K562 (cell line): ENCODE data around the gene CTBS. TPM values are rescaled to one million over a fixed set of nuclear protein-coding genes. Genes with fewer than 3 reads are reported as not detected.

Source experiments
- AFF1 ChIP-seq, 2 experiments: fragments of 450-650 bp; IDR thresholded peaks; 2 replicates each; pipeline ENCODE4 v1.6.1; 2018; ENCODE audit warnings: mild to moderate bottlenecking in 2 of 2, low read depth in 1 of 2; ENCODE audit not compliant: partially characterized antibody in 2 of 2
- ARID2 ChIP-seq: fragments of 450-650 bp; IDR thresholded peaks from 2 replicates; pipeline ENCODE4 v1.6.1; 2017; ENCODE audit warnings: antibody characterized with exemption, mild to moderate bottlenecking
- CREB3 ChIP-seq: fragments of 450-650 bp; conservative IDR thresholded peaks from 2 replicates; pipeline ENCODE4 v1.6.1; 2016; ENCODE audit warnings: missing genetic modification characterization, low read depth, mild to moderate bottlenecking, missing compliant biosample characterization, moderate library complexity
- DPF2 ChIP-seq: fragments of 450-650 bp; IDR thresholded peaks from 2 replicates; pipeline ENCODE4 v1.6.1; 2016
- ELF2 ChIP-seq: fragments of 250-450 bp; sonication (Bioruptor Pico); IDR thresholded peaks from 2 replicates; pipeline ENCODE4 v1.5.0; 2021; ENCODE audit warnings: mild to moderate bottlenecking
- HDAC1 ChIP-seq, 2 experiments: fragments of 450-650 bp; IDR thresholded peaks; 2 replicates each; pipeline ENCODE4 v1.6.1; 2016 to 2017; ENCODE audit warnings: inconsistent platforms in 1 of 2, mild to moderate bottlenecking in 1 of 2, moderate library complexity in 1 of 2
- JUN ChIP-seq, 2 experiments: sonication (generic) in 1 of 2; formaldehyde crosslinking in 1 of 2; IDR thresholded peaks; 2 replicates each; pipeline versions ENCODE4 v1.6.1 to v1.8.0; 2012 to 2022; ENCODE audit warnings: borderline replicate concordance in 2 of 2, mild to moderate bottlenecking in 2 of 2, improper control_type of control experiment in 1 of 2, low read depth in 1 of 2, low read length in 1 of 2, missing genetic modification reagents in 1 of 2
- KDM5B ChIP-seq: fragments of 200-600 bp; sonication (generic); IDR thresholded peaks from 2 replicates; pipeline ENCODE4 v1.6.1; 2012; ENCODE audit warnings: low read depth, mild to moderate bottlenecking, moderate library complexity, low read length, control low read depth, inconsistent platforms; ENCODE audit not compliant: insufficient replicate concordance
- MAX ChIP-seq: sonication (generic); formaldehyde crosslinking; IDR thresholded peaks from 2 replicates; pipeline ENCODE4 v1.9.0; 2022; ENCODE audit warnings: mild to moderate bottlenecking, missing genetic modification reagents
- MNT ChIP-seq, 2 experiments: fragments of 450-650 bp; conservative IDR thresholded peaks; 2 replicates each; pipeline ENCODE4 v1.6.1; 2017; ENCODE audit warnings: mild to moderate bottlenecking in 2 of 2, moderate library complexity in 2 of 2
- NFYB ChIP-seq: IDR thresholded peaks from 2 replicates; pipeline ENCODE4 v1.6.1; 2011; ENCODE audit warnings: mild to moderate bottlenecking, moderate library complexity; ENCODE audit not compliant: insufficient read length; ENCODE audit errors: extremely low read depth
- PTBP1 ChIP-seq: fragments of 200-400 bp; formaldehyde crosslinking; IDR thresholded peaks from 2 replicates; pipeline ENCODE4 v1.6.1; 2017; ENCODE audit warnings: low read depth, low read length
- RFX1 ChIP-seq: fragments of 450-650 bp; IDR thresholded peaks from 2 replicates; pipeline ENCODE4 v1.6.1; 2016; ENCODE audit warnings: mild to moderate bottlenecking, moderate library complexity
- SNRNP70 ChIP-seq: fragments of 200-400 bp; formaldehyde crosslinking; optimal IDR thresholded peaks from 2 replicates; pipeline ENCODE3; 2017; ENCODE audit warnings: low read depth, low read length
- SPI1 ChIP-seq: IDR thresholded peaks from 2 replicates; pipeline ENCODE4 v1.6.1; 2011; ENCODE audit warnings: low read depth, low read length, control low read depth, borderline replicate concordance
- TFE3 ChIP-seq: fragments of 450-650 bp; formaldehyde crosslinking; IDR thresholded peaks from 2 replicates; pipeline ENCODE4 v1.4.0; 2020; ENCODE audit warnings: mild to moderate bottlenecking, mixed read lengths
- ZNF655 ChIP-seq: fragments of 250-450 bp; sonication (Bioruptor Pico); IDR thresholded peaks from 2 replicates; pipeline ENCODE4 v1.5.0; 2021
- polyA plus RNA-seq, 8 experiments: library from polyadenylated mRNA; depleted of rRNA in 4 of 8; stranded (reverse) in 5 of 8; unstranded in 3 of 8; fragments of >200 nt; fragmentation: Nextera tagmentation in 2 of 8; fragmentation: Illumina TruSeq in 1 of 8; extraction: Ambion mirVana in 2 of 8; extraction: Trizol in 1 of 8; gene quantifications; 2 replicates each; pipeline versions ENCODE4 v1.2.1 to v1.2.3, GENCODE V29; 2011 to 2014; ENCODE audit warnings: inconsistent platforms in 1 of 8, missing spikeins in 1 of 8
- total RNA-seq, 7 experiments: library from RNA; depleted of rRNA in 6 of 7; stranded (reverse); fragments of >200 nt in 6 of 7; fragmentation: Illumina TruSeq in 2 of 7; extraction: Trizol in 2 of 7; gene quantifications; 2 replicates each; pipeline versions ENCODE4 v1.2.1 to v1.2.3, GENCODE V29; 2011 to 2021; ENCODE audit warnings: low replicate concordance in 1 of 7

CTBS gene
- total and polyA plus RNA-seq, 9 of the 15 experiments (the other 6 are each of a cell fraction or from before 2014, with no cell fraction given), result 3.0 to 19.8 (median 9.9) TPM

- TF ChIP-seq TFE3 (CRISPR knock-in tag) (no peak), ARID2 (no peak), HDAC1 (IDR thresholded peaks at IDR 0.05) (no peak), ELF2 (CRISPR knock-in tag) (no peak), SPI1 (peak; percentile 47; the same call in 1 of the 2 replicates), NFYB (no peak), JUN (IDR thresholded peaks at IDR 0.05; ENCODE audit: borderline replicate concordance, low read depth, low read length) (no peak), JUN (CRISPR knock-in tag; IDR thresholded peaks at IDR 0.05; ENCODE audit: borderline replicate concordance) (no peak), ZNF655 (no peak), KDM5B (no peak), RFX1 (peak; percentile 81), PTBP1 (no peak), MNT (conservative IDR thresholded peaks at IDR 0.05) (no peak), DPF2 (peak; percentile 39; the same call in 1 of the 2 replicates), MAX (CRISPR knock-in tag) (no peak), AFF1 (IDR thresholded peaks at IDR 0.05; ENCODE audit: low read depth in 1 of 2, partially characterized antibody in 2 of 2) (no peak), CREB3 (no peak), SNRNP70 (no peak)
Observed at GRCh38 chr1:84619383-84620102, 45.3 kb upstream of the CTBS start (continued).
